GM12878 (cell line): ENCODE results near the gene PRSS36. TPM values are rescaled to one million over a fixed set of nuclear protein-coding genes. Genes with fewer than 3 reads are reported as not detected.
A peak's percentile ranks its signal among the peaks of the same experiment; 100 is the strongest.

Experiments used
- ATF2 ChIP-seq: IDR thresholded peaks from 2 replicates; pipeline ENCODE4 v1.6.1; 2012; ENCODE audit warnings: low read length, inconsistent platforms
- BCL3 ChIP-seq: IDR thresholded peaks from 2 replicates; pipeline ENCODE4 v1.6.1; 2011; ENCODE audit warnings: borderline replicate concordance, low read depth, mild to moderate bottlenecking, moderate library complexity, low read length; ENCODE audit not compliant: insufficient read depth, poor library complexity, severe bottlenecking
- CTCF ChIP-seq, 3 experiments: IDR thresholded peaks in 2 of 3; conservative IDR thresholded peaks in 1 of 3; 2 replicates each; pipeline ENCODE4 v1.5.1; 2011; ENCODE audit warnings: low read depth in 3 of 3, low read length in 3 of 3, mild to moderate bottlenecking in 3 of 3, control low read depth in 2 of 3, moderate library complexity in 2 of 3, inconsistent platforms in 1 of 3, mixed read lengths in 1 of 3; ENCODE audit not compliant: control insufficient read depth in 2 of 3, insufficient read depth in 1 of 3; ENCODE audit errors: extremely low read depth in 1 of 3
- E2F4 ChIP-seq: IDR thresholded peaks from 2 replicates; pipeline ENCODE4 v1.6.1; 2012; ENCODE audit warnings: low read depth, low read length, improper control_type of control experiment
- ESRRA ChIP-seq: IDR thresholded peaks from 2 replicates; pipeline ENCODE4 v1.6.1; 2012; ENCODE audit warnings: mild to moderate bottlenecking, low read length, improper control_type of control experiment
- FOXM1 ChIP-seq: IDR thresholded peaks from 2 replicates; pipeline ENCODE4 v1.6.1; 2012; ENCODE audit warnings: low read depth, mild to moderate bottlenecking, inconsistent platforms, low read length, moderate library complexity
- HCFC1 ChIP-seq: fragments of 150-350 bp; IDR thresholded peaks from 2 replicates; pipeline ENCODE4 v1.6.1; 2014; ENCODE audit warnings: low read length
- IKZF2 ChIP-seq, 2 experiments: fragments of 450-650 bp; IDR thresholded peaks; 2 replicates each; pipeline ENCODE4 v1.6.1; 2017; ENCODE audit warnings: mild to moderate bottlenecking in 2 of 2, moderate library complexity in 2 of 2
- MXI1 ChIP-seq: fragments of 150-350 bp; IDR thresholded peaks from 2 replicates; pipeline ENCODE4 v1.6.1; 2011; ENCODE audit warnings: low read depth, mild to moderate bottlenecking, inconsistent platforms, low read length, improper control_type of control experiment
- NFYA ChIP-seq: IDR thresholded peaks from 2 replicates; pipeline ENCODE4 v1.6.1; 2011; ENCODE audit warnings: low read depth, mild to moderate bottlenecking, low read length, improper control_type of control experiment, borderline replicate concordance
- NR2C2 ChIP-seq: IDR thresholded peaks from 2 replicates; pipeline ENCODE4 v1.6.1; 2011; ENCODE audit warnings: borderline replicate concordance, low read depth; ENCODE audit not compliant: control insufficient read depth, insufficient read length
- SMARCA5 ChIP-seq: fragments of 450-650 bp; IDR thresholded peaks from 2 replicates; pipeline ENCODE4 v1.6.1; 2017; ENCODE audit warnings: mild to moderate bottlenecking
- USF1 ChIP-seq: IDR thresholded peaks from 2 replicates; pipeline ENCODE4 v1.6.1; 2011; ENCODE audit warnings: borderline replicate concordance, low read depth, mild to moderate bottlenecking, moderate library complexity, mixed read lengths, low read length; ENCODE audit not compliant: insufficient read depth; ENCODE audit errors: extremely low read length
- YBX1 ChIP-seq: fragments of 450-650 bp; IDR thresholded peaks from 2 replicates; pipeline ENCODE4 v1.6.1; 2016; ENCODE audit warnings: antibody characterized with exemption
- ZBTB11 ChIP-seq: fragments of 450-650 bp; formaldehyde crosslinking; IDR thresholded peaks from 2 replicates; pipeline ENCODE4 v1.5.0; 2022; ENCODE audit warnings: mild to moderate bottlenecking, missing genetic modification characterization
- polyA plus RNA-seq, 11 experiments: library from polyadenylated mRNA; depleted of rRNA in 4 of 11; unstranded in 6 of 11; stranded (reverse) in 5 of 11; fragments of >200 nt; fragmentation: Nextera tagmentation in 4 of 11; fragmentation: Illumina TruSeq in 1 of 11; extraction: Ambion mirVana in 4 of 11; extraction: Trizol in 1 of 11; gene quantifications; 1 replicate in 1 of 11; 2 replicates in 10 of 11; pipeline versions ENCODE4 v1.2.1 to v1.2.3, GENCODE V29; 2011 to 2016; ENCODE audit warnings: inconsistent platforms in 2 of 11, missing spikeins in 2 of 11, low read depth in 1 of 11
- total RNA-seq, 4 experiments: library from RNA; depleted of rRNA in 3 of 4; stranded (reverse); fragments of >200 nt in 3 of 4; fragmentation: Illumina TruSeq in 1 of 4; extraction: Trizol in 1 of 4; gene quantifications; 2 replicates each; pipeline versions ENCODE4 v1.2.1 to v1.2.3, GENCODE V29; 2013 to 2021

PRSS36 gene
- total and polyA plus RNA-seq, 10 of the 15 experiments (the other 5 are each of a cell fraction or from before 2014, with no cell fraction given): 0.11 to 1.1 (median 0.17) TPM; not detected in 3

- no peak for TF ChIP-seq YBX1
- no peak for TF ChIP-seq NR2C2
- TF ChIP-seq ZBTB11 (CRISPR knock-in tag): no peak
- TF ChIP-seq NFYA: no peak
- peak; percentile 52; the same call in 1 of the 2 replicates for TF ChIP-seq SMARCA5
- TF ChIP-seq ESRRA: no peak
- TF ChIP-seq BCL3: no peak
- TF ChIP-seq IKZF2 (IDR thresholded peaks at IDR 0.05): 0 out of 4 replicates have a peak, but pooled peaks of 1 of the 2 experiments have one; percentile 32
- no peak for TF ChIP-seq FOXM1
- TF ChIP-seq HCFC1: no peak; the same call in 1 of the 2 replicates
- no peak for TF ChIP-seq ATF2
- no peak for TF ChIP-seq E2F4
- peak; percentile 13 for TF ChIP-seq USF1
- peak; percentile 67 to 89 (median 72) for TF ChIP-seq CTCF (IDR thresholded peaks at IDR 0.05 in 2 of 3, conservative IDR thresholded peaks at IDR 0.05 in 1 of 3; ENCODE audit: control insufficient read depth in 2 of 3, extremely low read depth in 1 of 3, insufficient read depth in 1 of 3, low read depth in 3 of 3, low read length in 3 of 3)
- TF ChIP-seq MXI1: no peak
Observed at GRCh38 chr16:31105677-31106213, 44.1 kb downstream of the PRSS36 start (continued).
